NCI-H2171 (cell line): ENCODE results near the gene ENO1.
"Not testable (repeated sequence)": the region's sequence is repeated elsewhere in the genome, so short reads cannot be mapped to it uniquely, and the experiment has no call there.

Experiments used
- DNase-seq: peaks from one replicate; lab custom pipeline; 2025; lab: John Stamatoyannopoulos, UW

ENO1 gene

GRCh38 chr1:8878448-8878697 is at the start of gene ENO1:
Gene ENO1, minus strand, starts transcription at chr1:8878686. Its CDS starts 3,778 bp downstream, at chr1:8874908.
- no peak for DNase-seq

GRCh38 chr1:8926707-8927694 is 48.5 kb upstream of the ENO1 start:
- DNase-seq = no peak

- no peak for DNase-seq
These were observed 47.5 kb upstream of the ENO1 start for GRCh38 chr1:8925960-8926359.

GRCh38 chr1:8925406-8925805 is 46.9 kb upstream of the ENO1 start:
- peak; percentile 21 for DNase-seq

DNA sequence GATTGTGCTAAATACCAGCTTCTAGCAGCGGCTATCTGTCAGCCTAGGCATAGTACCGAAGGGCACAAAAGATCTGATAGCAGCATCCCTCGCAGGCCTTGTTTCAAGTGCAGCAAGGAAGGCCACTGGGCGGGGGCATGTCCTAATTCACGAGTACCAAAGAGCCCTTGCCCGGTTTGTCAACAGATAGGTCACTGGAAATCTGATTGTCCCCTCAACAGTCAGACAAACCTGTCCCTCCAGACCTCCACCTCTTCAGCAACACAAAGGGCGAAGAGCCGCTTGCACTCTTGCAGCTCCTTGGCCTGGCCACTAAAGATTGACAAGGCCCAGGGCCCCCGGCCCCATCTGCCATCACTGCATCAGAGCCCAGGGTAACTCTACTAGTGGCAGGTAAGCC is 44.5 kb upstream of the ENO1 start:
- no peak for DNase-seq

DNA sequence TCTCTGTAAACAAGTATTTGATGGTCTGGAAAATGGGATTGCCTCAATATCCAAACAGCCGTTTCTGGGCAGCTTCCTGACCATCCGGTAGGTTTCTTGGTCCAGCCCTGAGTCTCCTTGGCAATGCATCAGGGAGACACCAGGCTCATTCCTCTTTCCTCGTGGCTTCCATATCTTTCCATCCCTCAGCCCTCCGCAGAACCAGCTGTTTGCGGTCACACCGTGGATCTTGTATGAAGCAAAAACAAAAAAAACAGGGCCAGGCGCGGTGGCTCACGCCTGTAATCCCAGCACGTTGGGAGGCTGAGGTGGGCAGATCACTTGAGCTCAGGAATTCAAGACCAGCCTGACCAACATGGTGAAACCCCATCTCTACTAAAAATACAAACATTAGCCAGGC is 39.0 kb upstream of the ENO1 start:
- not testable (repeated sequence) for DNase-seq

DNA sequence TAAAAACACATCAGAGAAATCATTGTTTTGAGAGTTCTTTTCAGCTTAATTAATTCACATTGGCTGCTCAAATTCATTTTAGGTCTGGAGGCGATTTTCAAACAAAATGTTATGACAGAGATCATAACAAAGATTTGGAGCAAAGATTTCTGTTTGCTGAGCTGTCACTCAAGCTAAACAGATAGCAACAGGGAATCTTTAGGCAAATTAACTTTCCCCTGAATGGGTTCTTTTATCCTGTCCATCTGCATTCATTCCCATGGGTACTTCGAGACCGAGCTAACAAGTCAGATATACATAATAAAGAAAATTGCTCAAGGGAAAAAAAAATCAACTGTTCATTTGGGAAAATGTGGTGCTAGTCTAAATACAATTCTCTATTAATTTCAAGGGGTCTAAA is 37.0 kb upstream of the ENO1 start:
- no peak for DNase-seq

DNA sequence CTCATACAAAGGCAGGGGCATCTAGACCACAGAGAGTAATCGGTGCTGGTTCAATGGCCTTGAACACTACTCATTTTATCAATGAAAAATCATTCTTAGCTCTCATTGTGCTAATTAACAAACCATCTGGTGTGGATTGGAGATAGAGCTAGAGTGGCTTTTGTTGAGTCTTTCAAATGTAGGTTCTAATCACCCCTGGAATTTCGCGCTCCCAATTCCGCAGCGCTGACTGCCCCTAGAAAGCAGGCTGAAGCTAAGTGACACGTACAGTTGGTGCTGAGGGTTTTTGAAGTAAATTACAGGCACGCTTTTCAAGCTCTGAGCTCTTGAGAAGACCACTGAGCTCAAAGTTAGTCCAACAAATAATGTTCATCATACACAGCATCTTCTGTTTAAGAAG is 36.0 kb upstream of the ENO1 start:
- DNase-seq = no peak

GRCh38 chr1:8913457-8913856 is 35.0 kb upstream of the ENO1 start:
- DNase-seq = no peak

- DNase-seq = no peak
These were observed 33.2 kb upstream of the ENO1 start for GRCh38 chr1:8911416-8912309.

DNA sequence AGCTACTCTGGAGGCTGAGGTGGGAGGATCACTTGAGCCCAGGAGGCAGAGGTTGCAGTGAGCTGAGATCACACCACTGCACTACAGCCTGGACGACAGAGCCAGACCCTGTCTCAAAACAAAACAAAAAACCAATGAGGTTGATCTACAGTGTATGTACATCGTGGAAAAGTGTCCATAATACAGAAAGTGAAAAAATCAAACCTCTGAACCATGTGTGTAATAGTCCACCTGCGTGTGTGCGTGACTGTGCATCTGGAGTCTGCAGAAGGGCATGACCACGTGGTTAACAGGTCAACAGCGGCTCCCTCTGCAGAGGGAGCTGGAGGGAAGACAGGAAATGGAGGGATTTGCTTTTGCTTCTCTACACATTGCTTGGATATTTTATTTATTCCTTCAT is 32.4 kb upstream of the ENO1 start:
- DNase-seq = no peak

DNA sequence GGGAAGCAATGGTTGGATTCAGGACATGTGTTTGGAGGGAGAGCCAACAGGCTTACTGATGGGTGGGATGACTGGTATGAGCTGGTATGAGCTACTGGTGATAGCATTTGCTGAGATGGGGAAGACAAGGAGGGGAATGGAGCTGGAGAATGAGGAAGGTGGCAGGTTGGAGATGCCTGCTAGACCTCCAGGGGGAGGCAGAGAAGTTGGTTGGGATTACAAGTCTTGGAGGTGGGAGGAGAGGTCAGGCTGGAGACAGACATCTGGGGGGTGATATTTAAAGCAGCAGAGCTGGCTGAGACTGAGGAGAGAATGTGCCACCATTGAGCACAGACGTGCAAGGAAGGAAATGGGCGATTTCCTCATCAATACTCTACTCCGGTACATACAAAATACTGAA is 31.8 kb upstream of the ENO1 start:
- DNase-seq = no peak

DNA sequence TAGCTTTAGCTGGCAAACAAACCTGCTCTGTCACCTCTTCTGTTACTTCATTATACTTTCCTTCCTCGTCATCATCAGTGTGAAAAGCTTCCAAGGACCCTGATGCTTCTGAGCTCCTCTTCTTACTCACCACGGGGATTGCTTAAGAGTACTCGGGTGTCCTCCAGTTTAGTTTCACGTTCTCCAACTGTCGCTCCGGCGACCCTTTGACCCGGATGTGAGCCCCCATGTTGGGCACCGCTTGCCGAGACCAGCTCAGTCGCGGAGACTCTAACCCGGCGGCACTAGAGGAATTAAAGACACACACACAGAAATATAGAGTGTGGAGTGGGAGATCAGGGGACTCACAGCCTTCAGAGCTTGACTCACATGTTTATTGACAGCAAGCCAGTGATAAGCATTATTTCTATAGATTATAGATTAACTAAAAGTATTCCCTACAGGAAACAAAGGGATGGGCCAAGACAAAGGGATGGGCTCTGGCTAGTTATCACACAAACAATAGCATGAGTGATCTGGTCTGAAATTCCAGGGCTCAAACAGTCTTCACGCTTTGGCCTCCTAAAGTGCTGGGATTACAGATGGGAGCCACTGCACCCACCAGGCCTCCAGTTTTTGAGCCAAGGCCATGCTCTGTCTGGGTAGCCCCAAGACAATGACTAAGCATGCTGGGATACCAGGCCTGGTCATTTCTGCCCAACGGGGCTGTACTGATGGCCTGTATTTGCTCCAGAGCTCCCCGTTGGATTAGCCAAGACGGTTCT is 30.1 kb upstream of the ENO1 start:
- no peak for DNase-seq

- DNase-seq = no peak
These were observed 27.2 kb upstream of the ENO1 start for GRCh38 chr1:8905582-8906191.

DNA sequence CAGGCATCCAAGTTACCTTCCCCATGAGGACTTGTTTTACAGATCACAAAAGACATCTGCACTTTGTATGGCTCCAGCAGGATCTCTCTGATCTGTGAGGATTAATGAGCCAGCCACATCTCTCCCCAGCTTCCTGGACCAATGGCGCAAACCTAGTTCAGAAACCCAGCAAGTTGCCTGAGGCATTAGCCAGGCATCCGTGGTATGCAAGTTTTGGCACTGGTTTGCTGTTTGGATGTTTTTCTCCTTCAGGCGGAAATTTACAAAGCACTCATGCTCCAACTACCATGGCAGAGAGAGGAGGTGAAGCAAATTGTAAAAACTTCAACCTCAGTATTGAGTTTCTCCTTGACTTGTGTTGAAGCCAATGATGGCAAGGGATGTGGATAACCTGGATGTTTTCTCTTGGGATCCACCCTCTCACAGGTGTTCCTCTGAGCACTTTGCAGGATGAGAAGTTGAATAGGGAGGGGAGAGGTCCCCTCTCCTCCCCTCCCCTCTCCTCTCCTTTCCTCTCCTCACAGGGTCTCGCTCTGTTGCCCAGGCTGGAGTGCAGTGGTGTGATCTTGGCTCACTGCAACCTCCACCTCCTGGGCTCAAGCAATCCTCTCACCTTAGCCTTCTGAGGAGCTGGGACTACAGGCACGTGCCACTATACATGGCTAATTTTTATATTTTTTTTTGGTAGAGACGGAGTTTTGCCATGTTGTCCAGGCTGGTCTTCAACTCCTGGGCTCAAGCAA is 25.6 kb upstream of the ENO1 start:
- no peak for DNase-seq

- DNase-seq = no peak
These were observed 24.9 kb upstream of the ENO1 start for GRCh38 chr1:8903410-8903809.

DNA sequence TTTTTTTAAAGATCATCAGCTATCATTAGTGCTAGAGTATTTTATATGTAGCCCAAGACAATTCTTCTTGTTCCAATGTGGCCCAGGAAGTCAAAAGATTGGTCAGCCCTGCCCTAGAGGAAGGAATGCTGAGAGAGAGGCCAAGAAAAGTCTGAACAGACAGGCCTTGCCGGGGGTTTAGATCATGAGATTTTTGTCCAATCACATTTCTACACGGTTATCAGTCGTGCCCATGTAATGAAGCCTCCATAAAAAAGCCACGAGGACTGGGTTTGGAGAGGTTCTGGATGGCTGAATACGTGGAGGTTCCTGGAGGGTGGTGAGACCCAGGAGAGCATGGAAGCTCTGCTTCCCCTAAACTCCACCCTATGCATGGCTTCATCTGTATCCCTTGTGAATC is 24.3 kb upstream of the ENO1 start:
- DNase-seq = no peak

DNA sequence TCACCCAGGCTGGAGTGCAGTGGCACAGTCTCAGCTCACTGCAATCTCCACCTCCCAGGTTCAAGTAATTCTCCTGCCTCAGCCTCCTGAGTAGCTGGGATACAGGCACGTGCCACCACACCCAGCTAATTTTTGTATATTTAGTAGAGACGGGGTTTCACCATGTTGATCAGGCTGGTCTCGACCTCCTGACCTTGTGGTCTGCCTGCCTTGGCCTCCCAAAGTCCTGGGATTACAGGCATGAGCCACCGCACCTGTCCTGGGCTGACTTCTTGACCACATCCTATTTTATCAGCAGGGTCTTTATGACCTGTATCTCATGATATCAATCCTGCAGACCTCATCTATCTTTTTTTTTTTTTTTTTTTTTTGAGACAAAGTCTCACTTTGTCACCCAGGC is 22.2 kb upstream of the ENO1 start:
- not testable (repeated sequence) for DNase-seq

- no peak for DNase-seq
These were observed 20.6 kb upstream of the ENO1 start for GRCh38 chr1:8899046-8899445.

- not testable (repeated sequence) for DNase-seq
These were observed 19.9 kb upstream of the ENO1 start for GRCh38 chr1:8898418-8898817.

- not testable (repeated sequence) for DNase-seq
These were observed 19.0 kb upstream of the ENO1 start for GRCh38 chr1:8897505-8897904.
